ENCODE results near the gene PER1. TPM values are rescaled to one million over a fixed set of nuclear protein-coding genes. Genes with fewer than 3 reads are reported as not detected.
A peak's percentile ranks its signal among the peaks of the same experiment; 100 is the strongest.

Gene PER1
- total RNA-seq, 4 donors from 2014 or later = 33.6 to 95.0 (median 56.3) TPM

DNA sequence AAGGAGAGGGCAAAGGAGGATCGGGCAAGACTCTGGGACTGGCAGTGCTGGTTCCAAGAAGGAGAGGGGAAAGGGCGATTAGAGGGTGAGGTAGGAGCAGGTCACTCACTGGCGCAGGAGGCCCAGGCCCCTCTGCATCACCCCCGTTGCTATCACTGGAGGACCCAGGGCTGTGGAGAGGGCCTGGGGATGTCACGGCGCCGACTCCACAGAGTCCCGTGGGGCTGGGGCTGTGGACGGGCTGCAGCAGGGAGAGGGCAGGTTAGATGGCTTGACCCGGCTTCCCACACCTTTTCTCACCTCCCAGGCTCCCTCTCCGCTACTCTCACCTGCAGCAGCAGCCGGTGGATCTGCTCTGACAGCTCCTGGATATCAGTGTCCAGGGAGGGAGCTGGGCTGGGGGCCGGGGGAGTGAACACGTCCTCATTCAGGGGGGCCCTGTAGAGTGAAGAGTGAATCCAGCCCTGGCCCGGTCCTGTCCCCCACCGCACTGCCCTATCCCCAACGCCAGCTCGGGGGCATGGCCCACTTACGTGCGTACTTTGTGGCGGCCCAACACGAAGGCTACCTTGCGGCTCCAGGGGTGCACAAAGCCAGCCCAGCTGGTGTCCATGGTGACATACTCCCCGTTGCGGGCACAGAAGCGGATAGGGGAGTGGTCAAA is 4.9 kb downstream of the PER1 start:
- H3K4me1 ChIP-seq = peaks cover 11 to 85% (median 16%) of the 10 kb centered on the region in 3 donors
- intact Hi-C loops (cut with DNase I) = no loop called here
- no peak overlapping the region for H3K4me3 ChIP-seq
- no peak for DNase-seq
- 92 to 93% methylated on average over 8 to 21 of the region's 26 CpGs for WGBS, 2 donors
- H3K36me3 ChIP-seq = peaks cover 83 to 88% (median 83%) of the 10 kb centered on the region in 3 donors
- peak overlapping the region; percentile 20 to 100 (median 74) for H3K27ac ChIP-seq
- H3K9me3 ChIP-seq = no peaks in the 10 kb centered on the region
- no peaks in the 10 kb centered on the region for H3K27me3 ChIP-seq
- TF ChIP-seq CTCF (IDR thresholded peaks at IDR 0.05) = no peak
- no peak for TF ChIP-seq POLR2A (IDR thresholded peaks at IDR 0.05)

- Histone ChIP-seq H3K9me3 (no peaks in the 10 kb centered on the region), H3K4me3 (no peak overlapping the region), H3K4me1 (peaks cover 11 to 86% (median 16%) of the 10 kb centered on the region in 3 donors), H3K27me3 (no peaks in the 10 kb centered on the region), H3K27ac (peak overlapping the region in 3 of 4 donors; percentile 48 to 100 (median 99)), H3K36me3 (peaks cover 90 to 95% (median 91%) of the 10 kb centered on the region in 3 donors)
- intact Hi-C loops (cut with DNase I) = no loop called here
- DNase-seq = no peak
- 89 to 93% methylated on average over 9 to 11 of the region's 14 CpGs for WGBS, 2 donors
- no peak for TF ChIP-seq CTCF (IDR thresholded peaks at IDR 0.05)
These were observed 5.6 kb downstream of the PER1 start for GRCh38 chr17:8146381-8147140.

DNA sequence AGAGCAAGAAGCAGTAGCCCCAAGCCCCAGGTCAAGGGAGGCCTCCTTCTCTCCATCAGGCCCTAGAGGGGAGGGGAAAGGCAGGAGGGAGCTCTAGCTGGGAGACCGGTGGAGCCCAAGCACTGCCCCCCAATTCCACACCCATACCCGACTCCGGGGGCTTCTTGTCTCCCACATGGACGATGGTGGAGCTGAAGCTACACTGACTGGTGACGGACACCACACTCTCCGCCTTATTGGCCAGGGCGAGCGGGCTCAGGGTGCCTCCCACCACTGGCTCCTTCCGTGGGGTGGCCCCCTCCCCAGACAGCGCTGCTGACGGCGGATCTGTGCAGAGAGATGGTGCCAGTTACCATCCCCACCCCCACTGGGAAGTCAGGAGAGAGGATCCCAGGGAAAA is 6.4 kb downstream of the PER1 start:
- no peak for DNase-seq
- Histone ChIP-seq H3K4me3 (no peak overlapping the region), H3K27ac (peak overlapping the region in 3 of 4 donors; percentile 48 to 100 (median 99)), H3K36me3 (peaks cover 95 to 100% (median 97%) of the 10 kb centered on the region in 3 donors), H3K9me3 (no peaks in the 10 kb centered on the region), H3K27me3 (no peaks in the 10 kb centered on the region), H3K4me1 (peaks cover 10 to 85% (median 11%) of the 10 kb centered on the region in 3 donors)
- WGBS, 2 donors = 80 to 90% methylated on average over 1 to 2 of the region's 12 CpGs
- intact Hi-C loops (cut with DNase I) = no loop called here
- no peak for TF ChIP-seq CTCF (IDR thresholded peaks at IDR 0.05)
- TF ChIP-seq POLR2A (IDR thresholded peaks at IDR 0.05) = no peak

GRCh38 chr17:8144401-8145231 is 7.6 kb downstream of the PER1 start:
- no peaks in the 10 kb centered on the region for H3K27me3 ChIP-seq
- 84% methylated on average over 3 to 7 of the region's 15 CpGs for WGBS, 2 donors
- no peaks in the 10 kb centered on the region for H3K9me3 ChIP-seq
- H3K4me3 ChIP-seq = no peak overlapping the region
- DNase-seq = no peak
- intact Hi-C loops (cut with DNase I) = no loop called here
- peaks cover 95 to 100% (median 99%) of the 10 kb centered on the region in 3 donors for H3K36me3 ChIP-seq
- TF ChIP-seq POLR2A (IDR thresholded peaks at IDR 0.05) (no peak), CTCF (IDR thresholded peaks at IDR 0.05) (no peak)
- peaks cover under 1 to 85% (median 7%) of the 10 kb centered on the region in 3 donors for H3K4me1 ChIP-seq
- peak overlapping the region in 3 of 4 donors; percentile 21 to 53 (median 24) for H3K27ac ChIP-seq
